Thoracic aorta (tissue), 2 donors: ENCODE measurements around the gene C22orf23. TPM values are rescaled to one million over a fixed set of nuclear protein-coding genes. Genes with fewer than 3 reads are reported as not detected.

Experiments
- ATAC-seq: fragments of 150-250 bp; one replicate; pipeline ENCODE4 v1.8.0; 2017; ENCODE audit warnings: low read depth; ENCODE audit not compliant: insufficient number of reproducible peaks, low FRiP score
- DNase-seq: peaks from one replicate; pipeline ENCODE4 v3.0.0-alpha.2; 2020; ENCODE audit warnings: low spot score
- H3K27ac ChIP-seq, 2 donors: fragments of 200-600 bp; sonication (generic); 1 replicate in 1 of 2; 2 replicates in 1 of 2; pipeline ENCODE4 v1.5.1; 2016; ENCODE audit warnings: mild to moderate bottlenecking in 2 of 2, moderate library complexity in 2 of 2
- H3K27me3 ChIP-seq: fragments of 200-600 bp; sonication (generic); replicated peaks from 2 replicates; pipeline ENCODE4 v1.6.0; 2016; ENCODE audit warnings: mild to moderate bottlenecking; ENCODE audit not compliant: insufficient read depth
- H3K36me3 ChIP-seq: fragments of 200-600 bp; sonication (generic); one replicate; pipeline ENCODE4 v1.5.1; 2016
- H3K4me1 ChIP-seq, 2 donors: fragments of 200-600 bp; sonication (generic); 1 replicate in 1 of 2; 2 replicates in 1 of 2; pipeline versions ENCODE4 v1.5.1 to v1.6.0; 2016; ENCODE audit warnings: low read depth in 2 of 2, mild to moderate bottlenecking in 1 of 2; ENCODE audit not compliant: control insufficient read depth in 1 of 2
- H3K4me3 ChIP-seq: fragments of 200-600 bp; sonication (generic); 2 replicates; pipeline ENCODE4 v1.5.1; 2016; ENCODE audit warnings: mild to moderate bottlenecking
- H3K9me3 ChIP-seq: fragments of 200-600 bp; sonication (generic); 2 replicates; pipeline ENCODE4 v1.5.1; 2016
- total RNA-seq, 2 donors: library from RNA; depleted of rRNA; stranded (reverse); fragments of >200 nt; gene quantifications; one replicate each; pipeline versions ENCODE4 v1.1.0 to v1.2.3, GENCODE V29; 2016
- TF ChIP-seq, protein P1 (sequence below): fragments of 200-600 bp; sonication (generic); IDR thresholded peaks from one replicate; pipeline ENCODE4 v1.5.1; 2019; ENCODE audit warnings: antibody characterized with exemption

The C22orf23 gene
- total RNA-seq, 2 donors from 2014 or later = not detected

GRCh38 chr22:37922191-37922590, 31.2 kb downstream of the C22orf23 start:
- Histone ChIP-seq H3K27me3 (no peaks in the 10 kb centered on the region), H3K27ac (no peak overlapping the region), H3K36me3 (peaks cover 67% of the 10 kb centered on the region), H3K4me1 (no peaks in the 10 kb centered on the region), H3K4me3 (no peak overlapping the region), H3K9me3 (no peaks in the 10 kb centered on the region)
- no peak for ATAC-seq
- DNase-seq = no peak
- TF ChIP-seq, protein P1, sequence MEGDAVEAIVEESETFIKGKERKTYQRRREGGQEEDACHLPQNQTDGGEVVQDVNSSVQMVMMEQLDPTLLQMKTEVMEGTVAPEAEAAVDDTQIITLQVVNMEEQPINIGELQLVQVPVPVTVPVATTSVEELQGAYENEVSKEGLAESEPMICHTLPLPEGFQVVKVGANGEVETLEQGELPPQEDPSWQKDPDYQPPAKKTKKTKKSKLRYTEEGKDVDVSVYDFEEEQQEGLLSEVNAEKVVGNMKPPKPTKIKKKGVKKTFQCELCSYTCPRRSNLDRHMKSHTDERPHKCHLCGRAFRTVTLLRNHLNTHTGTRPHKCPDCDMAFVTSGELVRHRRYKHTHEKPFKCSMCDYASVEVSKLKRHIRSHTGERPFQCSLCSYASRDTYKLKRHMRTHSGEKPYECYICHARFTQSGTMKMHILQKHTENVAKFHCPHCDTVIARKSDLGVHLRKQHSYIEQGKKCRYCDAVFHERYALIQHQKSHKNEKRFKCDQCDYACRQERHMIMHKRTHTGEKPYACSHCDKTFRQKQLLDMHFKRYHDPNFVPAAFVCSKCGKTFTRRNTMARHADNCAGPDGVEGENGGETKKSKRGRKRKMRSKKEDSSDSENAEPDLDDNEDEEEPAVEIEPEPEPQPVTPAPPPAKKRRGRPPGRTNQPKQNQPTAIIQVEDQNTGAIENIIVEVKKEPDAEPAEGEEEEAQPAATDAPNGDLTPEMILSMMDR = no peak

DNA sequence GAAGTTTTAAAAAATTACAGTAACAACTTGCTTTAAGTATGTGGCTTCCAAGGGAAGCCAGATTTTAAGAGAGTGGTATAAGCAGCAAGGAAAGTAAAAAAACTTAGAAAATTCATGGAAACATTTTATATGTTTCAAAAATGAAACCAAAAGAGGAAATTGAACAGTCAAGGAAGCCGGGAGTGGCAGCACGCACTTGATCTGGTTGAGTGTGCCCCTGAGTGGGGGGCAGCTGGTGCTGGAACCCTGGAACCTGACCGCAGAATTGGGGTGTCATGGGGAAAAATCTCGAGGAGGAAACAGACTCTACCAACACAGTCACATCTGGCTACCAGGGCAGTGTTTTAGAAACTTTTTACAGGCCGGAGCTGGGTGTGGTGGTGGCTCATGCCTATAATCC, 33.3 kb downstream of the C22orf23 start:
- TF ChIP-seq, protein P1 = no peak
- Histone ChIP-seq H3K27ac (no peak overlapping the region), H3K36me3 (peaks cover 52% of the 10 kb centered on the region), H3K4me1 (no peaks in the 10 kb centered on the region), H3K4me3 (no peak overlapping the region), H3K27me3 (no peaks in the 10 kb centered on the region), H3K9me3 (no peaks in the 10 kb centered on the region)
- ATAC-seq (no peak), DNase-seq (no peak)

DNA sequence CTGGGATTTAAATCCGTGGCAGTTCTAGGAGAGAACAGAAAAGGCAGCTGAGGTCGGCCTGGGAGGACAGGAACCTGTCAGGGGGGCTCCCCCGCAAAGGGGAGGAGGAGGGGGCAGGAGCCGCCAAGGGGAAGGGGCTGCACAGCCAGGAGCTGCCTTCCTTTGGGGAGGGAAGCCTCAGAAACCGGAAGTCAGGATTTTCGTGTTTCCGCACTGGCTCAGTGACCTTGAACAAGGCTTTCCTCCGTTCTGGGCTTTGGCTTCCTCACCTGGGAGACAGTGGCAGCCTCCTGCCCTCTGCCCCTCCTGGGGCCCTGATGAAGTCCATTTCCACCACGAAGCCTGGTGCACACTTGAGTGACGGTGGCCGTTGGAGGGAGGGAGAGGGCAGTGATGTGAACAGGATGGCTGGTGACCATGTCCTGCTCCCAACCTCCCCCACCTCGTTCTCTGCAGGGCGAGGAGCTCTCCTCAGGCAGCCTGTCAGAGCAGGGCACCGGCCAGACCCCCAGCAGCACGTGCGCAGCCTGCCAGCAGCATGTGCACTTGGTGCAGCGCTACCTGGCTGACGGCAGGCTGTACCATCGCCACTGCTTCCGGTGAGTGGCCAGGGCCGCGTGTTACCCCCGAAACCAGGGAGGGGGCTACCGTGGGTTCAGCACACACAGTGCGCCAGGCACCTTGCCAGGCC, 34.7 kb downstream of the C22orf23 start:
- H3K27ac ChIP-seq = no peak overlapping the region

GRCh38 chr22:37917874-37918548, 35.4 kb downstream of the C22orf23 start:
- no peak for ATAC-seq
- no peak overlapping the region for H3K27ac ChIP-seq
- TF ChIP-seq, protein P1 = no peak

More for the DNA sequence above, 34.7 kb downstream of the C22orf23 start:
- ATAC-seq (no peak), DNase-seq (no peak)
- H3K36me3 ChIP-seq = peaks cover 43% of the 10 kb centered on the region
- H3K27me3 ChIP-seq = no peaks in the 10 kb centered on the region
- no peaks in the 10 kb centered on the region for H3K4me1 ChIP-seq
- TF ChIP-seq, protein P1 = no peak
- no peaks in the 10 kb centered on the region for H3K9me3 ChIP-seq
- H3K4me3 ChIP-seq = no peak overlapping the region

DNA sequence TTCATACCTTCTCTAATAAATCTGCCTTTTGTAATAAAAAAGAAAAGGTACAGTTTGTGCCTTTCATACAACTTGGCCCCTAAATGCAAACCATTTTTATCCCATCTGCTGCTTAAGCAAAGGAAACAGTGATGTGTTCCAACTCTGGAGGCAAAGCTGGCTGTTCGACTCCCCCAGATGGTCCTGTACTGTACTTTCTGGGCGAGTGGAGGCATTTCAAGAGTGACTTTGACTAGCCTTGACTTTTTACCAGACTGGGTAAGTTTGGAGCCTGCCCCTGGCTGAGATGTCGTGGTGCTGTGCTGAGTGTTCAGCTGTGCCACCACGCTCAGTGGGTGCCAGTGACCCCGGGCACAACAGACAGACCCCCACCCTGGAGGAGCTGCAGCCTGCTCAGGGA, 37.1 kb downstream of the C22orf23 start:
- TF ChIP-seq, protein P1 = no peak
- H3K4me1 ChIP-seq = peaks cover 0 to 4% of the 10 kb centered on the region in 2 donors
- DNase-seq = no peak
- no peak overlapping the region for H3K27ac ChIP-seq
- H3K4me3 ChIP-seq = no peak overlapping the region
- H3K27me3 ChIP-seq = no peaks in the 10 kb centered on the region
- no peak for ATAC-seq
- no peaks in the 10 kb centered on the region for H3K9me3 ChIP-seq
- H3K36me3 ChIP-seq = peaks cover 43% of the 10 kb centered on the region

More at GRCh38 chr22:37917874-37918548, 35.4 kb downstream of the C22orf23 start:
- H3K36me3 ChIP-seq = peaks cover 44% of the 10 kb centered on the region
- no peak for DNase-seq
- H3K4me3 ChIP-seq = no peak overlapping the region
- H3K27me3 ChIP-seq = no peaks in the 10 kb centered on the region
- H3K4me1 ChIP-seq = no peaks in the 10 kb centered on the region
- H3K9me3 ChIP-seq = no peaks in the 10 kb centered on the region
